Hepatocyte (in vitro differentiated cells): ENCODE measurements around the gene TM4SF1. TPM values are rescaled to one million over a fixed set of nuclear protein-coding genes. Genes with fewer than 3 reads are reported as not detected.

Source experiments
- DNase-seq: peaks from one replicate; pipeline ENCODE4 v3.0.0-alpha.2; 2016; ENCODE audit warnings: low spot score
- H2AFZ ChIP-seq: fragments of 200-600 bp; sonication (generic); 2 replicates; pipeline ENCODE4 v1.6.0; 2016; ENCODE audit warnings: antibody characterized with exemption, mild to moderate bottlenecking
- H3K27ac ChIP-seq: fragments of 200-600 bp; sonication (generic); 2 replicates; pipeline ENCODE4 v1.5.1; 2016; ENCODE audit warnings: mild to moderate bottlenecking
- H3K27me3 ChIP-seq: fragments of 200-600 bp; sonication (generic); 2 replicates; pipeline ENCODE4 v1.6.1; 2016
- H3K36me3 ChIP-seq: fragments of 200-600 bp; sonication (generic); replicated peaks from 2 replicates; pipeline ENCODE4 v1.5.1; 2016; ENCODE audit warnings: low read depth; ENCODE audit not compliant: insufficient read depth
- H3K4me1 ChIP-seq: fragments of 200-600 bp; sonication (generic); 2 replicates; pipeline ENCODE4 v1.5.1; 2016; ENCODE audit warnings: mild to moderate bottlenecking, moderate library complexity; ENCODE audit not compliant: insufficient read depth
- H3K4me2 ChIP-seq: fragments of 200-600 bp; sonication (generic); 2 replicates; pipeline ENCODE4 v1.6.0; 2016
- H3K4me3 ChIP-seq: fragments of 200-600 bp; sonication (generic); 2 replicates; pipeline ENCODE4 v1.5.1; 2016; ENCODE audit warnings: mild to moderate bottlenecking
- H3K79me2 ChIP-seq: fragments of 200-600 bp; sonication (generic); 2 replicates; pipeline ENCODE4 v1.6.0; 2017; ENCODE audit warnings: mild to moderate bottlenecking
- H3K9me2 ChIP-seq: fragments of 200-600 bp; sonication (generic); replicated peaks from 2 replicates; pipeline ENCODE4 v1.6.0; 2017; ENCODE audit warnings: mild to moderate bottlenecking; ENCODE audit not compliant: insufficient read depth
- H3K9me3 ChIP-seq: fragments of 200-600 bp; sonication (generic); 2 replicates; pipeline ENCODE4 v1.5.1; 2016; ENCODE audit warnings: low read depth, mild to moderate bottlenecking
- H4K20me1 ChIP-seq: fragments of 200-600 bp; sonication (generic); 2 replicates; pipeline ENCODE4 v1.6.0; 2016; ENCODE audit warnings: mild to moderate bottlenecking; ENCODE audit not compliant: insufficient read depth, poor library complexity, severe bottlenecking
- EZH2 ChIP-seq: fragments of 200-600 bp; sonication (generic); IDR thresholded peaks from 2 replicates; pipeline ENCODE4 v1.6.1; 2016; ENCODE audit warnings: antibody characterized with exemption, mild to moderate bottlenecking, borderline replicate concordance
- EZH2phosphoT487 ChIP-seq: fragments of 200-600 bp; sonication (generic); IDR thresholded peaks from one replicate; pipeline ENCODE4 v1.6.1; 2018; ENCODE audit warnings: antibody characterized with exemption, mild to moderate bottlenecking, low read depth, moderate library complexity; ENCODE audit not compliant: unreplicated experiment, severe bottlenecking
- WGBS: methylation state at CpG from one replicate; pipeline ENCODE4 v1.1.6; 2016; ENCODE audit warnings: low lambda C conversion rate; ENCODE audit errors: missing lambda C conversion rate; 5-methylcytosine and 5-hydroxymethylcytosine counted together
- polyA plus RNA-seq: library from polyadenylated mRNA; unstranded; fragments of >200 nt; fragmentation: Nextera tagmentation; extraction: Ambion mirVana; gene quantifications from 2 replicates; pipeline ENCODE4 v1.2.1, GENCODE V29; 2016
- total RNA-seq: library from RNA; depleted of rRNA; stranded (reverse); fragments of >200 nt; gene quantifications from 2 replicates; pipeline ENCODE4 v1.2.3, GENCODE V29; 2014
- TF ChIP-seq, protein P1 (sequence below): fragments of 200-600 bp; sonication (generic); IDR thresholded peaks from 2 replicates; pipeline ENCODE4 v1.5.1; 2016; ENCODE audit warnings: antibody characterized with exemption, mild to moderate bottlenecking; ENCODE audit not compliant: poor library complexity

Gene TM4SF1
- total and polyA plus RNA-seq, 2 experiments from 2014 or later = 166 to 179 TPM

DNA sequence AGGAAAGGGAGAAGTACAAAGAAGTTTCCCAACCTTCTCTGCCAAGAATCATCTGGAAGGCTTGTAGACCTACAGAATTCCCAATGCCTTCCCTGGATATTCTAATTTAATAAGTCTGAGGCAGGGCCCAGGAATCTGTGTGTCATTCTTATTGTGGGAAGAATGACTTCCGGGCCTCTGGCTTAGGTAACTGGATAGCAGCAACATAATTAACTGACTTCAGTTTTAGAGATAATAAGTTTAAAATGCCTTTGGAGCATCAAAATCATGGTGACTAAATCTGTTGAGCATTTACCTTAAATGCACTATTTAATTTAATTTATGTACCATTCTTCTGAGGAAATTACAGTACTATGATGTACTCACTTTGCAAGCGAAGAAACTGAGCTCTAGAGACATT, 44.3 kb upstream of the TM4SF1 start:
- no peaks in the 10 kb centered on the region for H3K9me2 ChIP-seq
- H3K27me3 ChIP-seq = no peaks in the 10 kb centered on the region
- no peak overlapping the region for H2AFZ ChIP-seq
- H4K20me1 ChIP-seq = no peaks in the 10 kb centered on the region
- H3K79me2 ChIP-seq = no peaks in the 10 kb centered on the region
- TF ChIP-seq EZH2 (no peak), EZH2phosphoT487 (no peak)
- TF ChIP-seq, protein P1, sequence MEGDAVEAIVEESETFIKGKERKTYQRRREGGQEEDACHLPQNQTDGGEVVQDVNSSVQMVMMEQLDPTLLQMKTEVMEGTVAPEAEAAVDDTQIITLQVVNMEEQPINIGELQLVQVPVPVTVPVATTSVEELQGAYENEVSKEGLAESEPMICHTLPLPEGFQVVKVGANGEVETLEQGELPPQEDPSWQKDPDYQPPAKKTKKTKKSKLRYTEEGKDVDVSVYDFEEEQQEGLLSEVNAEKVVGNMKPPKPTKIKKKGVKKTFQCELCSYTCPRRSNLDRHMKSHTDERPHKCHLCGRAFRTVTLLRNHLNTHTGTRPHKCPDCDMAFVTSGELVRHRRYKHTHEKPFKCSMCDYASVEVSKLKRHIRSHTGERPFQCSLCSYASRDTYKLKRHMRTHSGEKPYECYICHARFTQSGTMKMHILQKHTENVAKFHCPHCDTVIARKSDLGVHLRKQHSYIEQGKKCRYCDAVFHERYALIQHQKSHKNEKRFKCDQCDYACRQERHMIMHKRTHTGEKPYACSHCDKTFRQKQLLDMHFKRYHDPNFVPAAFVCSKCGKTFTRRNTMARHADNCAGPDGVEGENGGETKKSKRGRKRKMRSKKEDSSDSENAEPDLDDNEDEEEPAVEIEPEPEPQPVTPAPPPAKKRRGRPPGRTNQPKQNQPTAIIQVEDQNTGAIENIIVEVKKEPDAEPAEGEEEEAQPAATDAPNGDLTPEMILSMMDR = no peak
- H3K9me3 ChIP-seq = no peaks in the 10 kb centered on the region
- WGBS = 91% methylated on average over 2 of the region's 2 CpGs
- H3K27ac ChIP-seq = no peak overlapping the region
- no peak overlapping the region for H3K4me2 ChIP-seq
- no peak overlapping the region for H3K4me3 ChIP-seq
- DNase-seq = no peak
- no peaks in the 10 kb centered on the region for H3K36me3 ChIP-seq
- H3K4me1 ChIP-seq = no peaks in the 10 kb centered on the region

DNA sequence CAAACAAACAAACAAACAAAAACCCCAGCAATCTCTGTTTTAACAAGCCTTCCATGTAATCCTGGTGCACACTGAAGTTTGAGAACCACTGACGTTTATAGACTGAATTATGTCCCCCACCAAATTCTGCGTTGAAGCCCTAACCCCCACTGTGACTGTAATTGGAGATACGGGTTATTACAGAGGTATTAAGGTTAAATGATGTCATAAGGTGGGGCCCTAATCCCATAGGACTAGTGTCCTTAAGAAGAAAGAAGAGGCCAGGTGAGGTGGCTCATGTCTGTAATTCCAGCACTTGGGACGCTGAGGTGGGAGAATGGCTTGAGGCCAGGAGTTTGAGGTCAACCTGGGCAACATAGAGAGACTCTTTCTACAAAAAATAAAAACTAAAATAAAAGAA, 42.4 kb upstream of the TM4SF1 start:
- Histone ChIP-seq H3K36me3 (no peaks in the 10 kb centered on the region), H3K9me3 (no peaks in the 10 kb centered on the region), H3K4me2 (no peak overlapping the region), H3K4me1 (no peaks in the 10 kb centered on the region), H3K79me2 (no peaks in the 10 kb centered on the region), H2AFZ (no peak overlapping the region), H3K4me3 (no peak overlapping the region), H4K20me1 (no peaks in the 10 kb centered on the region), H3K9me2 (no peaks in the 10 kb centered on the region), H3K27ac (no peak overlapping the region), H3K27me3 (no peaks in the 10 kb centered on the region)
- TF ChIP-seq EZH2phosphoT487 = no peak
- TF ChIP-seq, protein P1 = no peak
- no peak for TF ChIP-seq EZH2
- WGBS = 93% methylated on average over 4 of the region's 4 CpGs
- no peak for DNase-seq

- WGBS = 92% methylated on average over 2 of the region's 2 CpGs
- no peaks in the 10 kb centered on the region for H3K36me3 ChIP-seq
- H3K27ac ChIP-seq = no peak overlapping the region
- H2AFZ ChIP-seq = no peak overlapping the region
- no peak overlapping the region for H3K4me3 ChIP-seq
- H3K4me1 ChIP-seq = peaks cover 3% of the 10 kb centered on the region
- no peaks in the 10 kb centered on the region for H3K9me3 ChIP-seq
- H3K9me2 ChIP-seq = no peaks in the 10 kb centered on the region
- no peak overlapping the region for H3K4me2 ChIP-seq
- H3K79me2 ChIP-seq = no peaks in the 10 kb centered on the region
- H3K27me3 ChIP-seq = no peaks in the 10 kb centered on the region
- H4K20me1 ChIP-seq = no peaks in the 10 kb centered on the region
- TF ChIP-seq, protein P1 = no peak
- TF ChIP-seq EZH2phosphoT487 (no peak), EZH2 (no peak)
- DNase-seq = no peak
These were observed 40.3 kb upstream of the TM4SF1 start for GRCh38 chr3:149417727-149418126.

- TF ChIP-seq, protein P1 = no peak
- no peak for TF ChIP-seq EZH2phosphoT487
- no peak overlapping the region for H3K4me2 ChIP-seq
- H4K20me1 ChIP-seq = no peaks in the 10 kb centered on the region
- no peak for DNase-seq
- no peaks in the 10 kb centered on the region for H3K27me3 ChIP-seq
- H3K79me2 ChIP-seq = no peaks in the 10 kb centered on the region
- peaks cover 3% of the 10 kb centered on the region for H3K4me1 ChIP-seq
- 94% methylated on average over 3 of the region's 3 CpGs for WGBS
- no peaks in the 10 kb centered on the region for H3K36me3 ChIP-seq
- H3K4me3 ChIP-seq = no peak overlapping the region
- H3K27ac ChIP-seq = no peak overlapping the region
- no peaks in the 10 kb centered on the region for H3K9me2 ChIP-seq
- H3K9me3 ChIP-seq = no peaks in the 10 kb centered on the region
- H2AFZ ChIP-seq = no peak overlapping the region
These were observed 39.7 kb upstream of the TM4SF1 start for GRCh38 chr3:149417174-149417573.
